ENCODE results near the gene CASP9.

CASP9 gene

DNA sequence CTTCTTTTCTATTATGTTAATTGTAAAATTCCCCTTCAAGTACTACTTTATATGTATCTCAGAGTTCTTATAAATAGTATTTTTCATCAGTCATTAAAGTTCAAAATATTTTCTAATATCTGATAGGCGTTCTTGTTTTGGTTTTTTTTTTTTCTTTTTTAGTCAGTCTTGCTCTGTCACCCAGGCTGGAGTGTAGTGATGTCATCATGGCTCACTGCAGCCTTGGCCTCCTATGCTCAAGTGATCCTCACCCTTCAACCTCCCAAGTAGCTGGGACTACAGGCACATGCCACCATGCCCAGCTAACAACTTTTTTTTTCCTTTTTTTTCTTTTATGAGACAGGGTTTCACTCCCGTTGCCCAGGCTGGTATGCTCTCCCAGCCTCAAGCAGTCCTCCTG lies 33.6 kb upstream of the CASP9 start:
- TF ChIP-seq CTCF (IDR thresholded peaks at IDR 0.05) (no peak), ZFX (IDR thresholded peaks at IDR 0.05; ENCODE audit: borderline replicate concordance) (no peak)
- no peak overlapping the region for H3K27ac ChIP-seq

DNA sequence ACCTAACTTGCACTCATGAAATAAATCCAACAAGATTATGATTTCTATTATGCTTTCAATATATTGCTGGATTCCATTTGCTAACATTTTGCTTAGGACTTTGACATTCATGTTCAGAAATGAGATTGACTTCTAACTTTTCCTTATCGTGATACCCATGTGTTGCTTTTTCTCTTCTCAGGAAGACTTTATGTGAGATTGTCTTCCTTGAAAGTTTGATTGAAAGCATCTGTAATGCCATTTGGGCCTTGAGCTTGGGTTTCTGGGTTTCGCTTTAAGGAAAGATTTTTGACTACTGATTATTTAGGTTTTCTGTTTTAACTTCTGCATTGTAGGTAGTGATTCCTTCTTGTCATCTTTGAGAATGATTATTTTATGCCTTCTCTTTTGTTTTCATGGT lies 33.0 kb upstream of the CASP9 start:
- H3K27ac ChIP-seq, result no peak overlapping the region
- TF ChIP-seq CTCF (IDR thresholded peaks at IDR 0.05) (no peak), ZFX (IDR thresholded peaks at IDR 0.05; ENCODE audit: borderline replicate concordance) (no peak)

DNA sequence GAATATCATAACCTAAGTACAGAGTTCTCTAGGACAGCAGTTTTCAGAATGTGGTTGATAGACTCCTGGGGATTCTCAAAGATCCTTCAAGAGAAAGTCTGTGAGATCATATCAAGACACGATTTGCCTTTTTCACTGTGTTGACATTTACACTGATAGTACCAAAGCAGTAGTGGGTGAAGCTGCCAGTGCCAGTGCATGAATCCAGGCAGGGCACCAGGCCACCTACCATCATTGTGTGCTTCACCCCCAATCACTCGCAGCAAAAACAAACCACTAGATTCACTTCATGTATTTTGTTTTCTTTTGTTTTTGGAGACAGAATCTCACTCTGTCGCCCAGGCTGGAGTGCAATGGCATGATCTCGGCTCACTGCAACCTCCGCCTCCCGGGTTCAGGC lies 26.6 kb upstream of the CASP9 start:
- TF ChIP-seq CTCF (IDR thresholded peaks at IDR 0.05) (no peak), ZFX (IDR thresholded peaks at IDR 0.05; ENCODE audit: borderline replicate concordance) (no peak)
- no peak overlapping the region for H3K27ac ChIP-seq

DNA sequence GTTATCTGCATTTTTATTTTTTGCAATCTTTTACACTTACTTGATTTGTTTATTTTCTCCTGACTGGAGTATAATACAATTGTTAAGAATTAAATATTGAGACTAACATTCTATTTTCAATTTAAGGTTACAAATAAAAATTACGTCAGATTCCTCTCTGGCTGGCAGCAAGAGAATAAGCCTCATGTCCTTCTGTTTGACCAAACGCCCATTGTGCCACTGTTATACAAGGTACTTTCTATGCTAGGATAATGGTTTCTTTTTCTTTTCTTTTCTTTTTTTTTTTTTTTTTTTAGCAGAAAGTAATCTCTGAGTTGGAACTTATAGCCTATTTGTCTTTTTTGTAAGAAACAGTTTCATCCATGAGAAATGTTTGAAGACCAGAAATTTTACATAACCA lies 22.6 kb upstream of the CASP9 start:
- H3K27ac ChIP-seq, result no peak overlapping the region
- no peak for TF ChIP-seq CTCF (IDR thresholded peaks at IDR 0.05)
- TF ChIP-seq ZFX (IDR thresholded peaks at IDR 0.05; ENCODE audit: borderline replicate concordance), result no peak

- H3K27ac ChIP-seq, result no peak overlapping the region
- TF ChIP-seq CTCF (IDR thresholded peaks at IDR 0.05) (no peak), ZFX (IDR thresholded peaks at IDR 0.05; ENCODE audit: borderline replicate concordance) (no peak)
Observed at GRCh38 chr1:15543589-15544568, 19.9 kb upstream of the CASP9 start.

DNA sequence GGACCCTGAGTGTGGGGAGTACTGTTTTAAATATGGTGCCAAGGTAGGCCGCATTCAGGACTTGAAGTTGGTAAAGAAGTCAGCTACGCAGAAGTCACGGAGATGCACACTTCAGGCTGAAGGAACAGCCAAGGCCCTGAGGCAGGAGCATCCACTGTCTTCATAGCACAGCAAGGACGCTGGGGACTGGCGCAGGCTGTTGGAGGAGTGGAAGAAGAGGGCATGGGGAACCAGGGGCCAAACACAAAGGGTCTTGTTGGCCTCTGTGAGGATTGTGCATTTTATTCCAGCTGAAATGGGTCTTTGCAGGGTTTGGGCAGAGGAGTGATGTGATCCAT lies 19.2 kb upstream of the CASP9 start:
- TF ChIP-seq ZFX (IDR thresholded peaks at IDR 0.05; ENCODE audit: borderline replicate concordance) (no peak), CTCF (IDR thresholded peaks at IDR 0.05) (no peak)
- no peak overlapping the region for H3K27ac ChIP-seq
